HG03565 (cell line): ENCODE data around the gene CACNA1S.

Source experiments
- ATAC-seq: cut with Tn5 transposase; IDR thresholded peaks from one replicate; pipeline ENCODE4 v1.9.1; 2021; ENCODE audit warnings: mild to moderate bottlenecking, moderate library complexity; ENCODE audit not compliant: unreplicated experiment

CACNA1S gene

GRCh38 chr1:201068976-201069375, 43.2 kb downstream of the CACNA1S start:
- ATAC-seq = no peak

GRCh38 chr1:201066986-201067385, 45.2 kb downstream of the CACNA1S start:
- ATAC-seq = no peak

- ATAC-seq = no peak
These were observed 46.5 kb downstream of the CACNA1S start for GRCh38 chr1:201065686-201066085.

GRCh38 chr1:201064806-201065205, 47.4 kb downstream of the CACNA1S start:
- no peak for ATAC-seq

- ATAC-seq = no peak
These were observed 49.1 kb downstream of the CACNA1S start for GRCh38 chr1:201063145-201063544.

- no peak for ATAC-seq
These were observed 49.6 kb downstream of the CACNA1S start for GRCh38 chr1:201062511-201063091.

GRCh38 chr1:201061886-201062285, 50.3 kb downstream of the CACNA1S start:
- ATAC-seq = no peak

- ATAC-seq = no peak
These were observed 51.2 kb downstream of the CACNA1S start for GRCh38 chr1:201061049-201061448.

- no peak for ATAC-seq
These were observed 51.6 kb downstream of the CACNA1S start for GRCh38 chr1:201060586-201060985.

- ATAC-seq = no peak
These were observed 52.2 kb downstream of the CACNA1S start for GRCh38 chr1:201059871-201060555.

GRCh38 chr1:201059401-201059800, 52.8 kb downstream of the CACNA1S start:
- no peak for ATAC-seq

GRCh38 chr1:201054091-201054543, 58.1 kb downstream of the CACNA1S start:
- ATAC-seq = no peak

GRCh38 chr1:201053155-201053860, 58.9 kb downstream of the CACNA1S start:
- no peak for ATAC-seq

GRCh38 chr1:201051399-201051798, 60.8 kb downstream of the CACNA1S start:
- ATAC-seq = no peak

GRCh38 chr1:201050515-201051277, 61.5 kb downstream of the CACNA1S start:
- ATAC-seq = no peak

- no peak for ATAC-seq
These were observed 62.9 kb downstream of the CACNA1S start for GRCh38 chr1:201049248-201049831.

GRCh38 chr1:201048521-201048920, 63.7 kb downstream of the CACNA1S start:
- ATAC-seq = no peak

GRCh38 chr1:201044119-201044518, 68.1 kb downstream of the CACNA1S start:
- ATAC-seq = no peak

- peak; percentile 51 for ATAC-seq
These were observed 69.3 kb downstream of the CACNA1S start for GRCh38 chr1:201042779-201043461.

- ATAC-seq = no peak
These were observed 71.2 kb downstream of the CACNA1S start for GRCh38 chr1:201041011-201041410.
